H1 (cell line): ENCODE results near the gene HLA-DOB. TPM values are rescaled to one million over a fixed set of nuclear protein-coding genes. Genes with fewer than 3 reads are reported as not detected.

Source experiments
- CTCF ChIA-PET: fragments of 300-600 bp; sonication (Branson Sonifier 250); formaldehyde crosslinking; loops from one replicate; lab custom pipeline; 2021; ENCODE audit not compliant: partially characterized antibody; lab: Charles Lee
- POLR2A ChIA-PET: fragments of 300-600 bp; sonication (Branson Sonifier 250); formaldehyde crosslinking; loops from one replicate; lab custom pipeline; 2021; ENCODE audit warnings: inconsistent platforms; ENCODE audit not compliant: partially characterized antibody; lab: Charles Lee
- DNase-seq, 2 experiments: peaks; one replicate each; pipeline versions ENCODE4 v3.0.0 to v3.0.0-alpha.2; 2010 to 2022; ENCODE audit warnings: low spot score in 2 of 2, low read depth in 1 of 2, mixed read lengths in 1 of 2
- FAIRE-seq: peaks from 2 replicates; lab custom pipeline; 2011; peaks lifted over from hg19 to GRCh38; lab: Jason Lieb, UNC
- H2AFZ ChIP-seq: 2 replicates; pipeline ENCODE4 v1.8.1; 2012; ENCODE audit warnings: low read length, inconsistent platforms
- H2AK5ac ChIP-seq: 2 replicates; pipeline ENCODE4 v1.6.1; 2013; ENCODE audit warnings: low read depth, low read length
- H2BK120ac ChIP-seq: replicated peaks from 2 replicates; pipeline ENCODE3; 2013; ENCODE audit warnings: low read depth, low read length, inconsistent platforms
- H2BK12ac ChIP-seq: 2 replicates; pipeline ENCODE4 v1.6.1; 2013; ENCODE audit warnings: low read depth, low read length
- H2BK15ac ChIP-seq: 2 replicates; pipeline ENCODE4 v1.6.1; 2013; ENCODE audit warnings: low read length
- H2BK20ac ChIP-seq: 2 replicates; pipeline ENCODE4 v1.6.1; 2013; ENCODE audit warnings: low read length
- H2BK5ac ChIP-seq: 2 replicates; pipeline ENCODE4 v1.6.1; 2013; ENCODE audit warnings: low read depth, low read length
- H3K14ac ChIP-seq: 2 replicates; pipeline ENCODE4 v1.6.1; 2013; ENCODE audit warnings: inconsistent platforms; ENCODE audit not compliant: insufficient read length
- H3K18ac ChIP-seq: 2 replicates; pipeline ENCODE4 v1.6.1; 2013; ENCODE audit warnings: low read length; ENCODE audit errors: extremely low read depth
- H3K23ac ChIP-seq: 2 replicates; pipeline ENCODE4 v1.6.1; 2013; ENCODE audit warnings: inconsistent platforms; ENCODE audit not compliant: insufficient read length
- H3K23me2 ChIP-seq: 2 replicates; pipeline ENCODE4 v1.6.1; 2013; ENCODE audit warnings: low read depth, low read length
- H3K27ac ChIP-seq: 2 replicates; pipeline ENCODE4 v1.6.1; 2011; ENCODE audit warnings: low read depth, low read length, inconsistent platforms
- H3K27me3 ChIP-seq, 4 experiments: replicated peaks in 1 of 4; 1 replicate in 1 of 4; 2 replicates in 3 of 4; pipeline versions ENCODE4 v1.6.1 to v1.8.1; 2011 to 2013; ENCODE audit warnings: low read length in 3 of 4, mild to moderate bottlenecking in 3 of 4, inconsistent platforms in 2 of 4, mixed read lengths in 2 of 4, moderate library complexity in 1 of 4; ENCODE audit not compliant: control insufficient read depth in 3 of 4, insufficient read depth in 3 of 4; ENCODE audit errors: extremely low read depth in 1 of 4
- H3K36me3 ChIP-seq, 4 experiments: 2 replicates each; pipeline versions ENCODE4 v1.6.1 to v1.8.1; 2011 to 2013; ENCODE audit warnings: mild to moderate bottlenecking in 4 of 4, low read length in 3 of 4, moderate library complexity in 2 of 4, control low read depth in 1 of 4, inconsistent platforms in 1 of 4; ENCODE audit not compliant: insufficient read depth in 4 of 4, control insufficient read depth in 2 of 4
- H3K4ac ChIP-seq: replicated peaks from 2 replicates; pipeline ENCODE3; 2013; ENCODE audit warnings: low read length, low read depth, mixed read lengths, inconsistent platforms; ENCODE audit not compliant: insufficient read length
- H3K4me1 ChIP-seq, 4 experiments: replicated peaks in 1 of 4; 1 replicate in 1 of 4; 2 replicates in 3 of 4; pipeline versions ENCODE4 v1.6.1 to v1.8.1; 2011 to 2013; ENCODE audit warnings: low read length in 3 of 4, inconsistent platforms in 2 of 4, mixed read lengths in 1 of 4; ENCODE audit not compliant: insufficient read depth in 4 of 4, control insufficient read depth in 3 of 4
- H3K4me2 ChIP-seq, 2 experiments: 2 replicates each; pipeline versions ENCODE4 v1.6.1 to v1.8.1; 2011 to 2013; ENCODE audit warnings: low read depth in 2 of 2, low read length in 2 of 2, control low read depth in 1 of 2, inconsistent platforms in 1 of 2, mild to moderate bottlenecking in 1 of 2; ENCODE audit not compliant: insufficient read depth in 1 of 2
- H3K4me3 ChIP-seq, 4 experiments: fragments of 200-600, 300-600 bp in 1 of 4; sonication (generic), shearing (Covaris generic), sonication (Bioruptor Twin) in 1 of 4; 2 replicates each; pipeline versions ENCODE4 v1.5.1 to v1.8.1; 2011 to 2016; ENCODE audit warnings: low read length in 4 of 4, low read depth in 3 of 4, control low read depth in 2 of 4, inconsistent platforms in 2 of 4, mild to moderate bottlenecking in 2 of 4, mixed read lengths in 1 of 4, moderate library complexity in 1 of 4; ENCODE audit not compliant: insufficient read depth in 2 of 4; ENCODE audit errors: extremely low read depth in 1 of 4
- H3K56ac ChIP-seq: replicated peaks from 2 replicates; pipeline ENCODE3; 2013; ENCODE audit warnings: low read depth, mild to moderate bottlenecking, mixed read lengths, low read length, inconsistent platforms; ENCODE audit not compliant: insufficient read length
- H3K79me1 ChIP-seq: 2 replicates; pipeline ENCODE4 v1.6.1; 2013; ENCODE audit warnings: low read depth, low read length, control low read depth
- H3K79me2 ChIP-seq, 2 experiments: 2 replicates each; pipeline versions ENCODE4 v1.6.1 to v1.8.1; 2012 to 2013; ENCODE audit warnings: low read length in 2 of 2, mild to moderate bottlenecking in 2 of 2, inconsistent platforms in 1 of 2; ENCODE audit not compliant: insufficient read depth in 2 of 2, control insufficient read depth in 1 of 2
- H3K9ac ChIP-seq, 4 experiments: replicated peaks in 1 of 4; 1 replicate in 1 of 4; 2 replicates in 3 of 4; pipeline versions ENCODE4 v1.6.1 to v1.8.1; 2011 to 2013; ENCODE audit warnings: low read depth in 3 of 4, low read length in 3 of 4, control low read depth in 2 of 4, mild to moderate bottlenecking in 2 of 4, moderate library complexity in 2 of 4, inconsistent platforms in 1 of 4; ENCODE audit errors: extremely low read depth in 1 of 4
- H3K9me3 ChIP-seq, 2 experiments: 2 replicates each; pipeline versions ENCODE4 v1.6.1 to v1.8.1; 2012 to 2013; ENCODE audit warnings: mild to moderate bottlenecking in 2 of 2, moderate library complexity in 2 of 2, control low read depth in 1 of 2, inconsistent platforms in 1 of 2, low read depth in 1 of 2, low read length in 1 of 2, mixed read lengths in 1 of 2; ENCODE audit not compliant: insufficient read depth in 2 of 2
- H4K20me1 ChIP-seq, 2 experiments: replicated peaks in 1 of 2; 2 replicates each; pipeline versions ENCODE3 to v1.8.1; 2011 to 2013; ENCODE audit warnings: inconsistent platforms in 2 of 2, low read length in 2 of 2, mild to moderate bottlenecking in 1 of 2; ENCODE audit not compliant: insufficient read depth in 2 of 2, control insufficient read depth in 1 of 2
- H4K5ac ChIP-seq: 2 replicates; pipeline ENCODE4 v1.6.1; 2013; ENCODE audit warnings: low read length, low read depth, mixed read lengths, inconsistent platforms; ENCODE audit not compliant: insufficient read length
- H4K8ac ChIP-seq: 2 replicates; pipeline ENCODE4 v1.8.0; 2013; ENCODE audit warnings: mild to moderate bottlenecking, moderate library complexity, low read length, inconsistent platforms; ENCODE audit not compliant: insufficient read depth; ENCODE audit errors: extremely low read depth
- H4K91ac ChIP-seq: replicated peaks from 2 replicates; pipeline ENCODE3; 2013; ENCODE audit warnings: low read length, mixed read lengths, inconsistent platforms; ENCODE audit not compliant: insufficient read length
- ASH2L ChIP-seq: fragments of 200-600, 300-600 bp; sonication (generic); IDR thresholded peaks from one replicate; pipeline ENCODE4 v1.7.1; 2017; ENCODE audit warnings: low read length
- BRCA1 ChIP-seq: IDR thresholded peaks from 2 replicates; pipeline ENCODE4 v1.6.1; 2012; ENCODE audit warnings: low read depth, low read length, improper control_type of control experiment
- KDM4A ChIP-seq: IDR thresholded peaks from one replicate; pipeline ENCODE4 v1.7.1; 2012; ENCODE audit warnings: low read depth, mild to moderate bottlenecking, moderate library complexity, low read length, inconsistent platforms; ENCODE audit not compliant: severe bottlenecking
- RAD21 ChIP-seq, 2 experiments: IDR thresholded peaks in 1 of 2; conservative IDR thresholded peaks in 1 of 2; 2 replicates each; pipeline ENCODE4 v1.6.1; 2011; ENCODE audit warnings: low read depth in 2 of 2, low read length in 2 of 2, improper control_type of control experiment in 1 of 2, inconsistent platforms in 1 of 2, mild to moderate bottlenecking in 1 of 2, moderate library complexity in 1 of 2
- YY1 ChIP-seq: IDR thresholded peaks from 2 replicates; pipeline ENCODE4 v1.6.1; 2011; ENCODE audit warnings: low read depth, mild to moderate bottlenecking, low read length
- WGBS, 2 experiments: shearing (Covaris generic) in 1 of 2; methylation state at CpG; one replicate each; pipeline versions ENCODE4 v1.1.6 to v1.1.7; 2013 to 2015; ENCODE audit warnings: low lambda C conversion rate in 2 of 2, mixed read lengths in 2 of 2, inconsistent platforms in 1 of 2, low coverage in 1 of 2, missing lambda C conversion rate in 1 of 2; ENCODE audit not compliant: insufficient replicate concordance in 2 of 2, insufficient coverage in 1 of 2, insufficient read length in 1 of 2; ENCODE audit errors: extremely low coverage in 1 of 2, missing lambda C conversion rate in 1 of 2; 5-methylcytosine and 5-hydroxymethylcytosine counted together
- polyA plus RNA-seq, 7 experiments: library from polyadenylated mRNA; depleted of rRNA in 3 of 7; stranded (reverse) in 5 of 7; unstranded in 2 of 7; fragments of >200 nt in 5 of 7; fragments of 200-250 nt in 2 of 7; gene quantifications; 1 replicate in 5 of 7; 2 replicates in 1 of 7; 4 replicates in 1 of 7; pipeline versions ENCODE4 v1.2.1 to v1.2.3, GENCODE V29; 2011 to 2013; ENCODE audit warnings: missing spikeins in 2 of 7, mixed read lengths in 2 of 7
- total RNA-seq: library from RNA; stranded (reverse); fragmentation: NEBNext Ultra II Directional; extraction: Animal tissue kit (Norgen Biotek cat#: 25700); gene quantifications from 2 replicates; pipeline ENCODE4 v1.2.1, GENCODE V29; 2021

Gene HLA-DOB
- total and polyA plus RNA-seq, 2 of the 8 experiments (the other 6 are each of a cell fraction or from before 2014, with no cell fraction given) = 0.35 TPM; not detected in 1

DNA sequence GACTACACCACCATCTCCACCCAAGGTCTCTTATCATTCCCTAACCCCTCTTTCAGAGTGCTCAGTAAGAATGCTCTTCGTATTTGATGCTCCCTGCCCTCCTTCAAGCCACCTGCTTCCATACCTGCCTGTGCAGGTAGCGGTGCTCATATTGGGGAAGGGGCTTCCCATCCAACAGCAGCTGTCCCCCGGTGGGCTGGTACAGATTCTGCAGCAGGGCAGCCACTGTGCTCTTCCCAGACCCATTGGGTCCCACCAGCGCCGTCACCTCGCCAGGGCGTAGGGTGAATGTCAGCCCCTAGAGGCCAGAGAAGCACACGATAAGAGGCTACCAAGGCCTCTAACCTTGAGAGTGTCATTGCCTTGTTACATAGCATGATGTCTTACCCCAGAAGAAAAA, 31.0 kb upstream of the HLA-DOB start:
- FAIRE-seq = no peak
- H3K4me3 ChIP-seq = no peak overlapping the region
- H4K5ac ChIP-seq = no peak overlapping the region
- H2BK5ac ChIP-seq = no peak overlapping the region
- no peak overlapping the region for H2BK20ac ChIP-seq
- H3K79me2 ChIP-seq = no peaks in the 10 kb centered on the region
- POLR2A ChIA-PET = no interaction called here
- H3K23me2 ChIP-seq = peaks cover 15% of the 10 kb centered on the region
- CTCF ChIA-PET = interaction anchor here (0.7 to 11.2 kb wide), 3 partner anchors 9 to 17 kb away, joined by 3 to 402 read pairs (median 3); partner anchors contain the start of genes PSMB9, TAP1 and TAP2
- no peak overlapping the region for H2BK12ac ChIP-seq
- H2AFZ ChIP-seq = no peak overlapping the region
- H3K9me3 ChIP-seq = no peaks in the 10 kb centered on the region
- DNase-seq = no peak
- H3K36me3 ChIP-seq = peaks cover 0 to 9% (median 0%) of the 10 kb centered on the region in 4 experiments; a peak in 5 of 8 replicates
- H3K4ac ChIP-seq = no peak overlapping the region
- H3K14ac ChIP-seq = no peak overlapping the region
- H3K9ac ChIP-seq = no peak overlapping the region
- H2BK15ac ChIP-seq = no peak overlapping the region
- H3K4me2 ChIP-seq = no peak overlapping the region
- no peak overlapping the region for H2AK5ac ChIP-seq
- no peaks in the 10 kb centered on the region for H3K79me1 ChIP-seq
- peaks cover 0 to 2% of the 10 kb centered on the region in 2 experiments for H4K20me1 ChIP-seq
- 88% methylated on average over 8 of the region's 8 CpGs; no CpG with 5 or more reads in 1 of the 2 experiments for WGBS, 2 experiments
- H3K18ac ChIP-seq = no peak overlapping the region
- H3K4me1 ChIP-seq = peaks cover 0 to 3% (median under 1%) of the 10 kb centered on the region in 4 experiments; a peak in 3 of 7 replicates
- H4K8ac ChIP-seq = no peak overlapping the region
- no peak overlapping the region for H2BK120ac ChIP-seq
- H3K56ac ChIP-seq = no peak overlapping the region
- no peak overlapping the region for H3K27ac ChIP-seq
- H3K27me3 ChIP-seq = peaks cover 5 to 27% (median 21%) of the 10 kb centered on the region in 4 experiments
- no peak overlapping the region for H3K23ac ChIP-seq
- H4K91ac ChIP-seq = no peak overlapping the region
- TF ChIP-seq ASH2L (no peak), BRCA1 (no peak), YY1 (no peak), KDM4A (no peak), RAD21 (IDR thresholded peaks at IDR 0.05 in 1 of 2, conservative IDR thresholded peaks at IDR 0.05 in 1 of 2; ENCODE audit: low read depth in 2 of 2, low read length in 2 of 2) (no peak)
